ENCODE data around the gene GRID2IP.

GRCh38 chr7:6576024-6576866, 25.0 kb upstream of the GRID2IP start:
- TF ChIP-seq, protein P1, sequence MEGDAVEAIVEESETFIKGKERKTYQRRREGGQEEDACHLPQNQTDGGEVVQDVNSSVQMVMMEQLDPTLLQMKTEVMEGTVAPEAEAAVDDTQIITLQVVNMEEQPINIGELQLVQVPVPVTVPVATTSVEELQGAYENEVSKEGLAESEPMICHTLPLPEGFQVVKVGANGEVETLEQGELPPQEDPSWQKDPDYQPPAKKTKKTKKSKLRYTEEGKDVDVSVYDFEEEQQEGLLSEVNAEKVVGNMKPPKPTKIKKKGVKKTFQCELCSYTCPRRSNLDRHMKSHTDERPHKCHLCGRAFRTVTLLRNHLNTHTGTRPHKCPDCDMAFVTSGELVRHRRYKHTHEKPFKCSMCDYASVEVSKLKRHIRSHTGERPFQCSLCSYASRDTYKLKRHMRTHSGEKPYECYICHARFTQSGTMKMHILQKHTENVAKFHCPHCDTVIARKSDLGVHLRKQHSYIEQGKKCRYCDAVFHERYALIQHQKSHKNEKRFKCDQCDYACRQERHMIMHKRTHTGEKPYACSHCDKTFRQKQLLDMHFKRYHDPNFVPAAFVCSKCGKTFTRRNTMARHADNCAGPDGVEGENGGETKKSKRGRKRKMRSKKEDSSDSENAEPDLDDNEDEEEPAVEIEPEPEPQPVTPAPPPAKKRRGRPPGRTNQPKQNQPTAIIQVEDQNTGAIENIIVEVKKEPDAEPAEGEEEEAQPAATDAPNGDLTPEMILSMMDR (IDR thresholded peaks at IDR 0.05 in 4 of 5, conservative IDR thresholded peaks at IDR 0.05 in 1 of 5) = no peak
- no peak for TF ChIP-seq POLR2A (IDR thresholded peaks at IDR 0.05)
